GM12878 (cell line): ENCODE results near the gene GRM5. TPM values are rescaled to one million over a fixed set of nuclear protein-coding genes. Genes with fewer than 3 reads are reported as not detected.

Experiments used
- ATAC-seq: fragments of 200-7000 bp; cut with Tn5 transposase; 3 replicates; pipeline ENCODE4 v1.9.1; 2020; ENCODE audit warnings: mild to moderate bottlenecking, moderate library complexity
- BruUV-seq: library from RNA; stranded (reverse); fragments of 400-500 nt; replicated peaks from 2 replicates; lab custom pipeline; 2021; lab: Mats Ljungman, UMichigan
- CTCF ChIA-PET: fragments of 300-600 bp; sonication (Branson Sonifier 250); formaldehyde crosslinking; extraction: SDS; loops from one replicate; lab custom pipeline; 2021; ENCODE audit warnings: inconsistent platforms; lab: Yijun Ruan, JAX
- POLR2A ChIA-PET: fragments of 350-600 bp; formaldehyde crosslinking; extraction: SDS; loops from one replicate; lab custom pipeline; 2021; ENCODE audit warnings: inconsistent platforms; lab: Charles Lee
- RAD21 ChIA-PET: fragments of 300-600 bp; sonication (Branson Sonifier 250); formaldehyde crosslinking; loops from one replicate; lab custom pipeline; 2023; ENCODE audit warnings: antibody characterized with exemption; ENCODE audit not compliant: unreplicated experiment; lab: Charles Lee
- SMC1A ChIA-PET: fragments of 300-600 bp; sonication (Branson Sonifier 250); formaldehyde crosslinking; loops from one replicate; lab custom pipeline; 2023; ENCODE audit not compliant: unreplicated experiment, uncharacterized antibody; lab: Charles Lee
- DNase-seq: peaks from one replicate; pipeline ENCODE4 v3.0.0-alpha.2; 2011; ENCODE audit warnings: low read depth, low spot score
- FAIRE-seq: peaks from 3 replicates; lab custom pipeline; 2011; peaks lifted over from hg19 to GRCh38; lab: Jason Lieb, UNC
- H2AFZ ChIP-seq: 2 replicates; pipeline ENCODE4 v1.6.0; 2011; ENCODE audit warnings: low read depth, low read length, control low read depth; ENCODE audit not compliant: control insufficient read depth
- H3K27ac ChIP-seq: 2 replicates; pipeline ENCODE4 v1.5.1; 2011; ENCODE audit warnings: control low read depth; ENCODE audit not compliant: control insufficient read depth, insufficient read depth
- H3K27me3 ChIP-seq, 2 experiments: replicated peaks in 1 of 2; 2 replicates each; pipeline versions ENCODE4 v1.6.0 to v1.6.1; 2011; ENCODE audit warnings: low read length in 1 of 2; ENCODE audit not compliant: control insufficient read depth in 2 of 2, insufficient read depth in 2 of 2
- H3K36me3 ChIP-seq, 2 experiments: 2 replicates each; pipeline ENCODE4 v1.5.1; 2011; ENCODE audit warnings: low read length in 1 of 2; ENCODE audit not compliant: control insufficient read depth in 2 of 2, insufficient read depth in 2 of 2
- H3K4me1 ChIP-seq: 2 replicates; pipeline ENCODE4 v1.6.1; 2011; ENCODE audit warnings: mild to moderate bottlenecking, low read length, moderate library complexity, mixed read lengths; ENCODE audit not compliant: control insufficient read depth, insufficient read depth
- H3K4me2 ChIP-seq: 2 replicates; pipeline ENCODE4 v1.6.0; 2011; ENCODE audit warnings: control low read depth; ENCODE audit not compliant: control insufficient read depth, insufficient read depth
- H3K4me3 ChIP-seq: fragments of 200-600 bp; sonication (generic); 2 replicates; pipeline ENCODE4 v1.5.1; 2016
- H3K79me2 ChIP-seq: 2 replicates; pipeline ENCODE4 v1.6.0; 2011; ENCODE audit warnings: low read length; ENCODE audit not compliant: control insufficient read depth, insufficient read depth
- H3K9ac ChIP-seq: 2 replicates; pipeline ENCODE4 v1.8.0; 2011; ENCODE audit warnings: low read length, control low read depth, mixed read lengths; ENCODE audit not compliant: control insufficient read depth, insufficient read depth
- H3K9me3 ChIP-seq: replicated peaks from 3 replicates; pipeline ENCODE4 v1.5.1; 2011; ENCODE audit warnings: mild to moderate bottlenecking, low read length; ENCODE audit not compliant: control insufficient read depth, insufficient read depth
- H4K20me1 ChIP-seq: 2 replicates; pipeline ENCODE4 v1.6.0; 2011; ENCODE audit not compliant: control insufficient read depth, insufficient read depth
- BMI1 ChIP-seq: fragments of 450-650 bp; IDR thresholded peaks from 2 replicates; pipeline ENCODE4 v1.6.1; 2016; ENCODE audit warnings: mild to moderate bottlenecking, moderate library complexity, borderline replicate concordance
- CBX3 ChIP-seq: fragments of 200-600 bp; sonication (generic); IDR thresholded peaks from 2 replicates; pipeline ENCODE4 v1.6.1; 2016; ENCODE audit warnings: low read depth, borderline replicate concordance
- CREM ChIP-seq: IDR thresholded peaks from 2 replicates; pipeline ENCODE4 v1.6.1; 2014; ENCODE audit warnings: antibody characterized with exemption, low read depth
- ETV6 ChIP-seq, 2 experiments: fragments of 450-650 bp in 1 of 2; IDR thresholded peaks in 1 of 2; conservative IDR thresholded peaks in 1 of 2; 2 replicates each; pipeline ENCODE4 v1.6.1; 2014; ENCODE audit warnings: antibody characterized with exemption in 1 of 2, borderline replicate concordance in 1 of 2, low read depth in 1 of 2, mild to moderate bottlenecking in 1 of 2, moderate library complexity in 1 of 2
- FOXK2 ChIP-seq: fragments of 450-650 bp; IDR thresholded peaks from 2 replicates; pipeline ENCODE4 v1.6.1; 2017; ENCODE audit warnings: mild to moderate bottlenecking, moderate library complexity
- GABPA ChIP-seq: IDR thresholded peaks from 2 replicates; pipeline ENCODE4 v1.6.1; 2014; ENCODE audit warnings: antibody characterized with exemption, low read depth, mild to moderate bottlenecking, inconsistent platforms
- MEF2B ChIP-seq: fragments of 450-650 bp; IDR thresholded peaks from 2 replicates; pipeline ENCODE4 v1.6.1; 2018; ENCODE audit warnings: mild to moderate bottlenecking, moderate library complexity; ENCODE audit not compliant: partially characterized antibody, poor library complexity, severe bottlenecking
- POLR2AphosphoS2 ChIP-seq: IDR thresholded peaks from 2 replicates; pipeline ENCODE4 v1.6.1; 2011; ENCODE audit warnings: low read depth, mild to moderate bottlenecking, low read length, improper control_type of control experiment, moderate library complexity
- SKIL ChIP-seq: fragments of 450-650 bp; IDR thresholded peaks from 2 replicates; pipeline ENCODE4 v1.6.1; 2017; ENCODE audit warnings: mild to moderate bottlenecking, low read depth, inconsistent platforms; ENCODE audit not compliant: poor library complexity, severe bottlenecking
- SUPT20H ChIP-seq: IDR thresholded peaks from 2 replicates; pipeline ENCODE4 v1.6.1; 2011; ENCODE audit warnings: low read depth, mild to moderate bottlenecking, low read length, moderate library complexity, borderline replicate concordance; ENCODE audit not compliant: control insufficient read depth
- TARDBP ChIP-seq: IDR thresholded peaks from 2 replicates; pipeline ENCODE4 v1.6.1; 2016; ENCODE audit warnings: borderline replicate concordance
- YY1 ChIP-seq: IDR thresholded peaks from 2 replicates; pipeline ENCODE4 v1.6.1; 2011; ENCODE audit warnings: low read depth, mild to moderate bottlenecking, low read length
- ZNF24 ChIP-seq: fragments of 450-650 bp; IDR thresholded peaks from 2 replicates; pipeline ENCODE4 v1.6.1; 2017; ENCODE audit warnings: antibody characterized with exemption, mild to moderate bottlenecking
- WGBS: methylation state at CpG from one replicate; pipeline ENCODE4 v1.1.6; 2016; ENCODE audit warnings: low lambda C conversion rate; ENCODE audit not compliant: insufficient replicate concordance, insufficient coverage; ENCODE audit errors: missing lambda C conversion rate; 5-methylcytosine and 5-hydroxymethylcytosine counted together
- in situ Hi-C: fragments of 300-500 bp; cut with MboI; formaldehyde crosslinking; loops from 9 replicates; pipeline ENCODE4 v1.14.3; 2018; ENCODE audit warnings: mixed read lengths
- intact Hi-C: fragments of 100-400 bp; cut with micrococcal nuclease; formaldehyde crosslinking; loops from one replicate; pipeline ENCODE4 v1.14.2; 2022; ENCODE audit not compliant: unreplicated experiment
- polyA plus RNA-seq, 11 experiments: library from polyadenylated mRNA; depleted of rRNA in 4 of 11; unstranded in 6 of 11; stranded (reverse) in 5 of 11; fragments of >200 nt; fragmentation: Nextera tagmentation in 4 of 11; fragmentation: Illumina TruSeq in 1 of 11; extraction: Ambion mirVana in 4 of 11; extraction: Trizol in 1 of 11; gene quantifications; 1 replicate in 1 of 11; 2 replicates in 10 of 11; pipeline versions ENCODE4 v1.2.1 to v1.2.3, GENCODE V29; 2011 to 2016; ENCODE audit warnings: inconsistent platforms in 2 of 11, missing spikeins in 2 of 11, low read depth in 1 of 11
- total RNA-seq, 4 experiments: library from RNA; depleted of rRNA in 3 of 4; stranded (reverse); fragments of >200 nt in 3 of 4; fragmentation: Illumina TruSeq in 1 of 4; extraction: Trizol in 1 of 4; gene quantifications; 2 replicates each; pipeline versions ENCODE4 v1.2.1 to v1.2.3, GENCODE V29; 2013 to 2021
- TF ChIP-seq, protein P1 (sequence below): IDR thresholded peaks from 2 replicates; pipeline ENCODE4 v1.6.1; 2012; ENCODE audit warnings: low read depth, low read length, improper control_type of control experiment

Gene GRM5
- total and polyA plus RNA-seq, 10 of the 15 experiments (the other 5 are each of a cell fraction or from before 2014, with no cell fraction given) = not detected

DNA sequence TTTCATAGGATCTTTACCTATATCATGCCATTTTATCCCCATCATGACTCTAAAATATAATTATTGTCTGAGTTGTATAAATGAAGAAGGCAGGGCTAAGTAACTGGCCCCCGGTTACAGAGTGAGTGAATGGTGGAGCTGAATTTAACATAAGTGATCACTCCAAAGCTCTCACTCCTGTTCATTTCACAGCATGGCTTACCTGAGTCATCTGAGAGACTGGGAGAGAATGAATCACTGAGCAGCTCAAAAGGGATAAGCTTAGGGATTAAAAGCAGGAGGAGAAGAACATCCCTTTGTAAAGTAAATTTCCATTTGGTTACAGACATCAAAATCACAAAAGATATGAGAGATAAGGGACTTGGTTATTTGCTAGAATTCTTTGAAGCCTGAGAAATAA is 434.3 kb downstream of the GRM5 start:
- in situ Hi-C loops = no loop called here
- Histone ChIP-seq H2AFZ (no peak overlapping the region), H3K27ac (no peak overlapping the region), H3K79me2 (no peaks in the 10 kb centered on the region), H3K4me1 (no peaks in the 10 kb centered on the region), H3K36me3 (no peaks in the 10 kb centered on the region), H3K9me3 (no peaks in the 10 kb centered on the region), H3K9ac (no peak overlapping the region), H3K4me2 (no peak overlapping the region), H3K4me3 (no peak overlapping the region), H3K27me3 (no peaks in the 10 kb centered on the region), H4K20me1 (no peaks in the 10 kb centered on the region)
- no peak for FAIRE-seq
- no peak for ATAC-seq
- ChIA-PET SMC1A (no interaction called here), RAD21 (no interaction called here), POLR2A (no interaction called here), CTCF (no interaction called here)
- no peak for TF ChIP-seq FOXK2
- no peak for TF ChIP-seq YY1
- TF ChIP-seq, protein P1, sequence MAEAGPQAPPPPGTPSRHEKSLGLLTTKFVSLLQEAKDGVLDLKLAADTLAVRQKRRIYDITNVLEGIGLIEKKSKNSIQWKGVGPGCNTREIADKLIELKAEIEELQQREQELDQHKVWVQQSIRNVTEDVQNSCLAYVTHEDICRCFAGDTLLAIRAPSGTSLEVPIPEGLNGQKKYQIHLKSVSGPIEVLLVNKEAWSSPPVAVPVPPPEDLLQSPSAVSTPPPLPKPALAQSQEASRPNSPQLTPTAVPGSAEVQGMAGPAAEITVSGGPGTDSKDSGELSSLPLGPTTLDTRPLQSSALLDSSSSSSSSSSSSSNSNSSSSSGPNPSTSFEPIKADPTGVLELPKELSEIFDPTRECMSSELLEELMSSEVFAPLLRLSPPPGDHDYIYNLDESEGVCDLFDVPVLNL = no peak
- no peak for TF ChIP-seq CREM
- no peak for TF ChIP-seq POLR2AphosphoS2
- TF ChIP-seq TARDBP = no peak
- no peak for TF ChIP-seq CBX3
- TF ChIP-seq MEF2B = no peak
- no peak for TF ChIP-seq SUPT20H
- TF ChIP-seq BMI1 = no peak
- TF ChIP-seq ETV6 (conservative IDR thresholded peaks at IDR 0.05 in 1 of 2, IDR thresholded peaks at IDR 0.05 in 1 of 2; ENCODE audit: borderline replicate concordance in 1 of 2, low read depth in 1 of 2) = no peak
- no peak for TF ChIP-seq SKIL
- TF ChIP-seq ZNF24 = no peak
- TF ChIP-seq GABPA = no peak
- no TSS peak for BruUV-seq
- intact Hi-C loops = no loop called here
- WGBS = 84% methylated on average over 1 of the region's 1 CpG
- no peak for DNase-seq
